Esophagus (tissue), 2 donors: ENCODE measurements around the gene PPP1R1C. TPM values are rescaled to one million over a fixed set of nuclear protein-coding genes. Genes with fewer than 3 reads are reported as not detected.

Experiments
- H3K27ac ChIP-seq, 2 donors: one replicate each; pipeline ENCODE4 v1.5.1; 2013; ENCODE audit warnings: low read depth in 2 of 2, mild to moderate bottlenecking in 2 of 2, inconsistent platforms in 1 of 2, low read length in 1 of 2, moderate library complexity in 1 of 2
- H3K27me3 ChIP-seq, 2 donors: one replicate each; pipeline ENCODE4 v1.6.1; 2013; ENCODE audit warnings: low read length in 2 of 2, control low read depth in 1 of 2, mild to moderate bottlenecking in 1 of 2; ENCODE audit not compliant: insufficient read depth in 2 of 2, control insufficient read depth in 1 of 2
- H3K36me3 ChIP-seq, 2 donors: one replicate each; pipeline ENCODE4 v1.6.1; 2013; ENCODE audit warnings: low read length in 1 of 2; ENCODE audit not compliant: control insufficient read depth in 2 of 2, insufficient read depth in 2 of 2
- H3K4me1 ChIP-seq, 2 donors: one replicate each; pipeline ENCODE4 v1.6.1; 2013; ENCODE audit warnings: low read length in 1 of 2; ENCODE audit not compliant: control insufficient read depth in 2 of 2, insufficient read depth in 2 of 2
- H3K4me3 ChIP-seq, 2 donors: one replicate each; pipeline ENCODE4 v1.5.1; 2013; ENCODE audit warnings: low read length in 2 of 2, mild to moderate bottlenecking in 2 of 2, low read depth in 1 of 2, moderate library complexity in 1 of 2
- H3K9me3 ChIP-seq, 2 donors: one replicate each; pipeline ENCODE4 v1.6.1; 2013; ENCODE audit warnings: mild to moderate bottlenecking in 2 of 2, low read depth in 1 of 2, low read length in 1 of 2, moderate library complexity in 1 of 2; ENCODE audit not compliant: control insufficient read depth in 2 of 2, insufficient read depth in 1 of 2
- WGBS, 2 donors: extraction: QIAGEN DNeasy Blood & Tissue Kit; methylation state at CpG; one replicate each; pipeline ENCODE4 v1.1.7; 2013; 5-methylcytosine and 5-hydroxymethylcytosine counted together
- polyA plus RNA-seq, 2 donors: library from polyadenylated mRNA; stranded (reverse); fragments of 200-250 nt; gene quantifications; one replicate each; pipeline ENCODE4 v1.2.3, GENCODE V29; 2013
- donor health status: healthy with polysubstance abuse.
- donor health status: Bipolar disorder and iron deficiency.

The PPP1R1C gene
- polyA plus RNA-seq, 2 donors = 1.1 to 1.4 TPM

GRCh38 chr2:182033449-182033848, 47.8 kb downstream of the PPP1R1C start:
- H3K27ac ChIP-seq = no peak overlapping the region
- H3K4me3 ChIP-seq = no peak overlapping the region
- no peaks in the 10 kb centered on the region for H3K9me3 ChIP-seq
- 93% methylated on average over 3 of the region's 3 CpGs for WGBS, 2 donors
- H3K36me3 ChIP-seq = no peaks in the 10 kb centered on the region
- H3K27me3 ChIP-seq = no peaks in the 10 kb centered on the region
- H3K4me1 ChIP-seq = no peaks in the 10 kb centered on the region

GRCh38 chr2:182038576-182038975, 52.9 kb downstream of the PPP1R1C start:
- no peaks in the 10 kb centered on the region for H3K27me3 ChIP-seq
- H3K4me1 ChIP-seq = no peaks in the 10 kb centered on the region
- H3K4me3 ChIP-seq = no peak overlapping the region
- no peak overlapping the region for H3K27ac ChIP-seq
- whole genome bisulfite sequencing, 2 donors = 32 to 38% methylated on average over 1 of the region's 1 CpG
- H3K36me3 ChIP-seq = no peaks in the 10 kb centered on the region
- no peaks in the 10 kb centered on the region for H3K9me3 ChIP-seq

- WGBS, 2 donors = 68 to 72% methylated on average over 1 of the region's 1 CpG
- H3K27ac ChIP-seq = no peak overlapping the region
- H3K36me3 ChIP-seq = no peaks in the 10 kb centered on the region
- H3K9me3 ChIP-seq = no peaks in the 10 kb centered on the region
- no peaks in the 10 kb centered on the region for H3K27me3 ChIP-seq
- H3K4me1 ChIP-seq = no peaks in the 10 kb centered on the region
- H3K4me3 ChIP-seq = no peak overlapping the region
Measured at GRCh38 chr2:182043021-182043420, 57.4 kb downstream of the PPP1R1C start.

DNA sequence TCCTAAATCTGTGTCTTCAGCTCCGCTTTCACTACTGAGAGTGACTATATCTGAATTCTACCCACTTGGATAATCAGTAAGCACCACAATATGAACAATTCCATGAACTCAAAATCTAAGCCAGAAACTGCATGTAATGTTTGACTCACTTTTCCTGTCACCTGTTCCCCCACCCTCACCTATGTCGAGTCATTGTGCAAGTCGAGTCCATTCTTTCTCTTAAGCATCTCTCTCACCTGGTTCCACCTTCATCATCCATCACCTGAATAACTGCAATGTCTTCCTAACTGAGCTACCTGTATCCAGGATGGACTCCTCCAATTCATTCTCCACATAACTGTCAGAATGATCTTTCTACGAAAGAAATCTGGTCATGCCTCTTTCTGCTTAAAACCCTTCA, 58.2 kb downstream of the PPP1R1C start:
- no peaks in the 10 kb centered on the region for H3K36me3 ChIP-seq
- WGBS, 2 donors = 82 to 83% methylated on average over 4 of the region's 4 CpGs
- H3K4me3 ChIP-seq = no peak overlapping the region
- no peaks in the 10 kb centered on the region for H3K9me3 ChIP-seq
- no peak overlapping the region for H3K27ac ChIP-seq
- no peaks in the 10 kb centered on the region for H3K27me3 ChIP-seq
- no peaks in the 10 kb centered on the region for H3K4me1 ChIP-seq

GRCh38 chr2:182047544-182047943, 61.9 kb downstream of the PPP1R1C start:
- no peak overlapping the region for H3K4me3 ChIP-seq
- no peak overlapping the region for H3K27ac ChIP-seq
- no peaks in the 10 kb centered on the region for H3K36me3 ChIP-seq
- H3K9me3 ChIP-seq = no peaks in the 10 kb centered on the region
- no peaks in the 10 kb centered on the region for H3K27me3 ChIP-seq
- no peaks in the 10 kb centered on the region for H3K4me1 ChIP-seq

DNA sequence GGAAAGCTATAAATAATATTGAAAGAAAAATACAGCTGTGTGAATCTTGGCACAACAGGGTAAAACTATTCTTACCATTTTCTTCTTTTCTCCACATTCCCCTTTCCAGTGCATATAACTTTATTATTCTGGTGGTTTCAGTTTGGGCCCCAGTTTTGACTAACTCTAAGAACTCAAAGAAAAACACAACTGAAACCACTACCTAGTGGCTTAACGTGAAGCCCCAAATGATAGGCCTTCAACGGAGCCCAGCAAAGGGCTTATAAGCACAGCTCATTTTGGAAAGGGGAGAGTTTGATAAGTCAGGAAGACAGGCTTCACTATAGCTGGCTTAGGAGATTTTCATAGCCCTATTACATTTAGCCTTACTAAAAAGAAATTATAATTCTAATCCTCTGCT, 62.4 kb downstream of the PPP1R1C start:
- Histone ChIP-seq H3K4me1 (no peaks in the 10 kb centered on the region), H3K27ac (no peak overlapping the region), H3K9me3 (no peaks in the 10 kb centered on the region), H3K36me3 (no peaks in the 10 kb centered on the region), H3K4me3 (no peak overlapping the region), H3K27me3 (no peaks in the 10 kb centered on the region)
- 76 to 84% methylated on average over 2 of the region's 2 CpGs for WGBS, 2 donors

DNA sequence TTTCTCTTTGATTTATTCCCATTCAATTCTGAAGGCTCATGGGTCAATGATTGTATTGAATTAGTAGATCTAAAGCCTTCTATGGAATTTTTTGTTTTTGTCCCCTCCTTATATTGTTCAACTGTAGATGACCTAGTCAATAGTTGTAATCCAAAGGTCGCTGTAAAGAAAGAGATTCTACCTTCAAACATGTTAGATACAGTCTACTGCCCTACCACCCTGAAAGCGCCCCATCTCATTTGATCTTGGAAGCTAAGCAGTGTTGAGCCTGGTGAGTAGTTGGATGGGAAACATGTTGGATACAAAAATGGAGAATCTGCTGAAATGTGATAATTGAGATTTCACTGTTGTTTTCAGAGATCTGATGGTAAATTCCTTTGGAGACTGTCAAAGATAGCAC, 63.0 kb downstream of the PPP1R1C start:
- no peaks in the 10 kb centered on the region for H3K4me1 ChIP-seq
- no peak overlapping the region for H3K27ac ChIP-seq
- no peaks in the 10 kb centered on the region for H3K36me3 ChIP-seq
- H3K27me3 ChIP-seq = no peaks in the 10 kb centered on the region
- no peak overlapping the region for H3K4me3 ChIP-seq
- 90 to 96% methylated on average over 2 of the region's 2 CpGs for WGBS, 2 donors
- H3K9me3 ChIP-seq = no peaks in the 10 kb centered on the region

DNA sequence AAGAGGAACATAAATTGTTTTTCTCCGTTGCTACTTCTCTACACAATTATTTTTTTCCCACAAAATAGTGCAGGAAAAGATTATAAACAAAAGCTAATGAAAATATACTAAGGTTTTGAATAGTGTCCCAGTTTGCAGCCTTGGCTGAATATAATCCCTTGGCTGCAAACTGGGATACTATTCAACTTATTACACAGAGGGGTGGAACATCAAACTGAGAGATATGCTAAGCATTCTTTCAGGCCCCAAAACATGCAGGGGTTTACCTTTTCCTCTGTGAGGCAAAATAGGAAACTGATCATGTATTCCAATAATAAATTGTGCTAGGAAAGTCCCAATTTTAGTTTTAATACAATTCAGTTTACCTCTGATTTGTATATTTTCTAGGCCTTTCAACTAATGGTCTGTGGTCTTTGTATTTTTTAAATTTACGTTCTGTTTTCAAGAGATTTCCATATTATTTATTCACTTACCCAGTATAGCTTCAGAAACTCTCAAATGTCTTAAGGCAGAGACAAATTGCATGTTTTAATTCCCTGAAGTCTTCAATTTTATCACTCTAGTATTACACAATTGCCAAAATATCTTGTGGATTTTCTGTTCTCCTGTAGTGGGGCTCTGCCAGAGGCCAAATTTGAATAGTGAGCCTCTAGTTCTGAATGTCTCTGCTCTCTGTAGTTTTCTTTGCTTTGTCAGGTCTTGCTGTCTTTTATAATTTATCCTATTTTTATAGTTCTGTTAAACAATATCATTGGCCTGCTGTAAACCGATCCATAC, 63.9 kb downstream of the PPP1R1C start:
- H3K27me3 ChIP-seq = no peaks in the 10 kb centered on the region
- 66 to 68% methylated on average over 3 of the region's 3 CpGs for WGBS, 2 donors
- H3K27ac ChIP-seq = no peak overlapping the region
- H3K4me1 ChIP-seq = no peaks in the 10 kb centered on the region
- H3K9me3 ChIP-seq = no peaks in the 10 kb centered on the region
- no peak overlapping the region for H3K4me3 ChIP-seq
- no peaks in the 10 kb centered on the region for H3K36me3 ChIP-seq

GRCh38 chr2:182050333-182051135, 64.9 kb downstream of the PPP1R1C start:
- H3K4me3 ChIP-seq = no peak overlapping the region

GRCh38 chr2:182055993-182056392, 70.3 kb downstream of the PPP1R1C start:
- Histone ChIP-seq H3K4me1 (no peaks in the 10 kb centered on the region), H3K27me3 (no peaks in the 10 kb centered on the region), H3K9me3 (no peaks in the 10 kb centered on the region), H3K36me3 (no peaks in the 10 kb centered on the region), H3K27ac (no peak overlapping the region), H3K4me3 (no peak overlapping the region)
- 86% methylated on average over 4 of the region's 4 CpGs for WGBS, 2 donors

More at GRCh38 chr2:182050333-182051135, 64.9 kb downstream of the PPP1R1C start:
- Histone ChIP-seq H3K36me3 (no peaks in the 10 kb centered on the region), H3K9me3 (no peaks in the 10 kb centered on the region), H3K27me3 (no peaks in the 10 kb centered on the region), H3K27ac (no peak overlapping the region), H3K4me1 (no peaks in the 10 kb centered on the region)
- WGBS, 2 donors = 85 to 86% methylated on average over 4 of the region's 4 CpGs
